Measurements from ENCODE around the gene PRKAG1. TPM values are rescaled to one million over a fixed set of nuclear protein-coding genes. Genes with fewer than 3 reads are reported as not detected.

The PRKAG1 gene
- total and polyA plus RNA-seq, 2 donors (not counting 1 experiment from before 2014, with no cell fraction given) = 28.5 to 60.0 TPM

DNA sequence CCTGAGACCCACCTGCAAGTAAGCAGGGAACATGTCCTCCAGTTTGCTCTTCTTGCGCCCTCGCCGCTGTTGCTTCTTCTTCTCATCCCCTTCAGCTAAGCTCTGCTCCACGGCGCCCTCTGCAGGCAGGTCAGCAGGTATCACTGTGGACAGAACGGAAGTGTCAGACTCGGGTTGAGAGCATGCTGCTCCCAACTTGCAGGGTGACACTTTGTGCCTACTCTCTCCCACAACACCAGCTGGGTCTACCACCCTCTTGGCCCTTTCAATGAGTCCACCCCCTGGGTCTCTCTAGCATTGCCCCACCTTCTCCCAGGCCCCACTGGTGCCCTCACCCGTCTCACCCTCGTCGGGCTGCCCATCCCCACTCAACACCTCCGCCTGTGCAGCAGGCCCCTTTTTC is 25.3 kb upstream of the PRKAG1 start:
- Histone ChIP-seq H3K27me3 (replicated peaks in 1 of 4; ENCODE audit: control extremely low read depth in 1 of 4, control insufficient read depth in 3 of 4, insufficient read depth in 4 of 4, low read length in 3 of 4) (no peaks in the 10 kb centered on the region), H3K4me3 (ENCODE audit: control extremely low read depth in 1 of 5, extremely low read depth in 1 of 5, insufficient read depth in 1 of 5, low read depth in 2 of 5, low read length in 4 of 5) (no peak overlapping the region), H3K27ac (ENCODE audit: low read length in 2 of 2) (no peak overlapping the region), H3K9ac (ENCODE audit: low read length) (no peak overlapping the region), H3K4me2 (replicated peaks; ENCODE audit: low read depth, low read length, poor library complexity, severe bottlenecking) (no peak overlapping the region), H3K36me3 (replicated peaks in 1 of 2; ENCODE audit: control extremely low read depth in 1 of 2, control insufficient read depth in 1 of 2, extremely low read depth in 1 of 2, insufficient read depth in 2 of 2, low read length in 1 of 2) (peaks cover 2 to 96% of the 10 kb centered on the region in 2 experiments), H2AFZ (ENCODE audit: insufficient read depth, low read depth, low read length, poor library complexity, severe bottlenecking) (no peak overlapping the region), H3K79me2 (ENCODE audit: control insufficient read depth, insufficient read depth, low read length) (peaks cover 44% of the 10 kb centered on the region), H4K20me1 (ENCODE audit: control insufficient read depth, insufficient read depth, low read length, poor library complexity, severe bottlenecking) (peaks cover 41% of the 10 kb centered on the region), H3K9me3 (ENCODE audit: control extremely low read depth in 1 of 3, control insufficient read depth in 2 of 3, insufficient read depth in 1 of 3, low read length in 2 of 3) (no peaks in the 10 kb centered on the region), H3K4me1 (ENCODE audit: control insufficient read depth in 2 of 2, insufficient read depth in 2 of 2, low read length in 2 of 2) (no peaks in the 10 kb centered on the region)
- Mint-ChIP-seq H3K4me3 (no peak overlapping the region), H3K9me3 (ENCODE audit: insufficient read depth) (no peaks in the 10 kb centered on the region), H3K4me1 (peaks cover 2% of the 10 kb centered on the region), H3K27ac (peak overlapping the region; percentile 3), H3K27me3 (no peaks in the 10 kb centered on the region)
- intact Hi-C loops (cut with micrococcal nuclease) = no loop called here
- DNase-seq = peak; percentile 79
- POLR2A ChIA-PET = no interaction called here
- CTCF ChIA-PET = interaction anchor here (0.6 to 4.2 kb wide), 17 partner anchors 9 to 190 kb away, joined by 3 to 25 read pairs (median 4); partner anchors contain the start of genes DDN, FKBP11 and RHEBL1
- TF ChIP-seq CTCF (IDR thresholded peaks at IDR 0.05) = peak; percentile 80
- no peak for TF ChIP-seq EZH2 (IDR thresholded peaks at IDR 0.05; ENCODE audit: borderline replicate concordance, insufficient read depth, low read depth, low read length, poor library complexity, severe bottlenecking)
- 48% methylated on average over 8 of the region's 11 CpGs for WGBS (ENCODE audit: insufficient coverage)
- peak; percentile 78 for ATAC-seq (ENCODE audit: low read depth)

- H3K4me1 Mint-ChIP-seq = peaks cover 2% of the 10 kb centered on the region
- H3K27ac Mint-ChIP-seq = no peak overlapping the region
- Histone ChIP-seq H3K36me3 (replicated peaks in 1 of 2; ENCODE audit: control extremely low read depth in 1 of 2, control insufficient read depth in 1 of 2, extremely low read depth in 1 of 2, insufficient read depth in 2 of 2, low read length in 1 of 2) (peaks cover 2 to 95% of the 10 kb centered on the region in 2 experiments), H3K4me3 (ENCODE audit: control extremely low read depth in 1 of 5, extremely low read depth in 1 of 5, insufficient read depth in 1 of 5, low read depth in 2 of 5, low read length in 4 of 5) (no peak overlapping the region), H3K9ac (ENCODE audit: low read length) (no peak overlapping the region), H3K27ac (ENCODE audit: low read length in 2 of 2) (no peak overlapping the region), H3K4me2 (replicated peaks; ENCODE audit: low read depth, low read length, poor library complexity, severe bottlenecking) (no peak overlapping the region), H4K20me1 (ENCODE audit: control insufficient read depth, insufficient read depth, low read length, poor library complexity, severe bottlenecking) (peaks cover 38% of the 10 kb centered on the region), H3K9me3 (ENCODE audit: control extremely low read depth in 1 of 3, control insufficient read depth in 2 of 3, insufficient read depth in 1 of 3, low read length in 2 of 3) (no peaks in the 10 kb centered on the region), H2AFZ (ENCODE audit: insufficient read depth, low read depth, low read length, poor library complexity, severe bottlenecking) (no peak overlapping the region), H3K4me1 (ENCODE audit: control insufficient read depth in 2 of 2, insufficient read depth in 2 of 2, low read length in 2 of 2) (no peaks in the 10 kb centered on the region), H3K79me2 (ENCODE audit: control insufficient read depth, insufficient read depth, low read length) (peaks cover 42% of the 10 kb centered on the region), H3K27me3 (replicated peaks in 1 of 4; ENCODE audit: control extremely low read depth in 1 of 4, control insufficient read depth in 3 of 4, insufficient read depth in 4 of 4, low read length in 3 of 4) (no peaks in the 10 kb centered on the region)
- ChIA-PET CTCF (interaction anchor here (0.6 to 4.2 kb wide), 16 partner anchors 9 to 190 kb away, joined by 3 to 25 read pairs (median 4); partner anchors contain the start of genes DDN and FKBP11), POLR2A (no interaction called here)
- TF ChIP-seq CTCF (IDR thresholded peaks at IDR 0.05) (no peak), EZH2 (IDR thresholded peaks at IDR 0.05; ENCODE audit: borderline replicate concordance, insufficient read depth, low read depth, low read length, poor library complexity, severe bottlenecking) (no peak)
- no peak overlapping the region for H3K4me3 Mint-ChIP-seq
- H3K27me3 Mint-ChIP-seq = no peaks in the 10 kb centered on the region
- H3K9me3 Mint-ChIP-seq (ENCODE audit: insufficient read depth) = no peaks in the 10 kb centered on the region
- DNase-seq (no peak), ATAC-seq (ENCODE audit: low read depth) (no peak)
- intact Hi-C loops (cut with micrococcal nuclease) = no loop called here
- WGBS (ENCODE audit: insufficient coverage) = 98% methylated on average over 4 of the region's 4 CpGs
Observed at GRCh38 chr12:49043241-49043640, 24.7 kb upstream of the PRKAG1 start.

Data from B cell (primary cell).